ENCODE data around the gene RPS19.

The RPS19 gene

GRCh38 chr19:41859618-41860418 is at the start of gene RPS19:
RPS19 (plus strand) TSS chr19:41860255; CDS start chr19:41860775, 520 bp downstream.
- peak within 1 kb of the TSS; percentile 91 for H3K27ac ChIP-seq
- peak; percentile 98 for DNase-seq (ENCODE audit: low spot score)
- TF ChIP-seq CTCF (conservative IDR thresholded peaks at IDR 0.05; ENCODE audit: low read depth), result peak; percentile 65
- ChIA-PET POLR2A (ENCODE audit: low non-redundant PET) (interaction anchor here (0.7 to 1.4 kb wide), 4 partner anchors 13 to 171 kb away, joined by 3 to 5 read pairs (median 4); partner anchors contain the start of gene RABAC1), CTCF (interaction anchor here (0.6 to 1.3 kb wide), 5 partner anchors 8 to 97 kb away, joined by 3 to 4 read pairs (median 3); partner anchors contain the start of genes DMRTC2 and LYPD4)

- no peak for TF ChIP-seq CTCF (conservative IDR thresholded peaks at IDR 0.05; ENCODE audit: low read depth)
- ChIA-PET CTCF (no interaction called here), POLR2A (ENCODE audit: low non-redundant PET) (no interaction called here)
- no peak for DNase-seq (ENCODE audit: low spot score)
- no peak overlapping the region for H3K27ac ChIP-seq
These were observed 49.8 kb upstream of the RPS19 start for GRCh38 chr19:41810301-41810700.

GRCh38 chr19:41811036-41811435 is 49.0 kb upstream of the RPS19 start:
- ChIA-PET CTCF (interaction anchor here (0.9 kb wide), 1 partner anchor 18 kb away, joined by 5 read pairs; no protein-coding TSS in a partner anchor), POLR2A (ENCODE audit: low non-redundant PET) (no interaction called here)
- H3K27ac ChIP-seq, result no peak overlapping the region
- no peak for TF ChIP-seq CTCF (conservative IDR thresholded peaks at IDR 0.05; ENCODE audit: low read depth)
- no peak for DNase-seq (ENCODE audit: low spot score)

GRCh38 chr19:41811981-41812380 is 48.1 kb upstream of the RPS19 start:
- ChIA-PET CTCF (interaction anchor here (0.5 to 0.6 kb wide), 2 partner anchors 17 to 24 kb away, joined by 3 to 7 read pairs; no protein-coding TSS in a partner anchor), POLR2A (ENCODE audit: low non-redundant PET) (no interaction called here)
- H3K27ac ChIP-seq, result no peak overlapping the region
- DNase-seq (ENCODE audit: low spot score), result no peak
- no peak for TF ChIP-seq CTCF (conservative IDR thresholded peaks at IDR 0.05; ENCODE audit: low read depth)

GRCh38 chr19:41813911-41814310 is 46.1 kb upstream of the RPS19 start:
- no peak for DNase-seq (ENCODE audit: low spot score)
- TF ChIP-seq CTCF (conservative IDR thresholded peaks at IDR 0.05; ENCODE audit: low read depth), result no peak
- CTCF ChIA-PET, result interaction anchor here (0.6 kb wide), 1 partner anchor 8 kb away, joined by 3 read pairs; no protein-coding TSS in a partner anchor
- no peak overlapping the region for H3K27ac ChIP-seq
- POLR2A ChIA-PET (ENCODE audit: low non-redundant PET), result no interaction called here

- POLR2A ChIA-PET (ENCODE audit: low non-redundant PET), result no interaction called here
- TF ChIP-seq CTCF (conservative IDR thresholded peaks at IDR 0.05; ENCODE audit: low read depth), result no peak
- CTCF ChIA-PET, result no interaction called here
- no peak for DNase-seq (ENCODE audit: low spot score)
- no peak overlapping the region for H3K27ac ChIP-seq
These were observed 44.8 kb upstream of the RPS19 start for GRCh38 chr19:41815301-41815700.
